ENCODE measurements around the gene GUK1.
"Not testable (repeated sequence)": the region's sequence is repeated elsewhere in the genome, so short reads cannot be mapped to it uniquely, and the experiment has no call there.

The GUK1 gene

GRCh38 chr1:228177183-228177475 is 37.0 kb downstream of the GUK1 start:
- no peak for DNase-seq (ENCODE audit: low spot score)

DNA sequence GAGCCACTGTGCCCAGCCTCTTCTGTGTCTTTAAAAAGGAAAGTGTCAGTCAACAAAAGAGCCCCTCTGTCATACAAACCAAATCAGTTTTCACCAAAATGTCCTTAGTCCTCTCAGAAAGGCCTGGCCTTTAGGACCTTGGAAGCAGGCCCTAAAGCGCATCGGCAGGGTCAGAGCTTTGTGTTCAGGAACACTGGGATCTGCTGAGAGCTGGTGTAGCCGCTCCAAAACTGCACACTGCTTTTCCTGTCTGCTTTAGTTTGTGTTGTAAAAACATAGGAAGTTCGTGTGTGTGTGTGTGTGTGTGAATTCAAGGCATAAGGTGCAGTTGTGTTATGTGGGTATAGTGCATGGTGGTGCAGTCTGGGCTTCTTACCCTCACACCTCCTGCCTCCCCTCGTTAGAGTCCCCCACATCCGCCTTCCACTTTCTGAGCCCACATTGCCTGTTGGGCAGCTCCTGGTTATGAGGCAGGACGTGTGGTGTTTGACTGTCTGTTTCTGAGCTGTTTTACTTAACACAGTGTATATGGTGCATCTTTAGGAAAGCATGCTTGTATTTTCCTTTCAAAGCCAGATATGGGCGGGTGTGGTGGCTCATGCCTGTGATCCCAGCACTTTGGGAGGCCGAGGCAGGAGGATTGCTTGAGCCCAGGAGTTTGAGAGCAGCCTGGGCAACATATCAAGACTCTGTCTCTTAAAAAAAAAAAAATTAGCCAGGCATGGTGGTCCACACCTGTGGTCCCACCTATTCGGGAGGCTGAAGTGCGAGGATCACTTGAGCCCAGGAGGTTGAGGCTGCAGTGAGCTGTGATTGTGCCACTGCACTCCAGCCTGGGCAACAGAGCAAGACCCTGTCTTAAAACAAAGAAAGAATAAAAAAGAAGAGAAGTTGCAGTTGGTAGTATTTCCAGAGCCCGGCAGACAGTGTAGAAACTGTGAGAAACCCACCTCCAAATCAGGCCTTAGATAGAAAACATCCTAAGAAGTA is 37.9 kb downstream of the GUK1 start:
- DNase-seq (ENCODE audit: low spot score): no peak

DNA sequence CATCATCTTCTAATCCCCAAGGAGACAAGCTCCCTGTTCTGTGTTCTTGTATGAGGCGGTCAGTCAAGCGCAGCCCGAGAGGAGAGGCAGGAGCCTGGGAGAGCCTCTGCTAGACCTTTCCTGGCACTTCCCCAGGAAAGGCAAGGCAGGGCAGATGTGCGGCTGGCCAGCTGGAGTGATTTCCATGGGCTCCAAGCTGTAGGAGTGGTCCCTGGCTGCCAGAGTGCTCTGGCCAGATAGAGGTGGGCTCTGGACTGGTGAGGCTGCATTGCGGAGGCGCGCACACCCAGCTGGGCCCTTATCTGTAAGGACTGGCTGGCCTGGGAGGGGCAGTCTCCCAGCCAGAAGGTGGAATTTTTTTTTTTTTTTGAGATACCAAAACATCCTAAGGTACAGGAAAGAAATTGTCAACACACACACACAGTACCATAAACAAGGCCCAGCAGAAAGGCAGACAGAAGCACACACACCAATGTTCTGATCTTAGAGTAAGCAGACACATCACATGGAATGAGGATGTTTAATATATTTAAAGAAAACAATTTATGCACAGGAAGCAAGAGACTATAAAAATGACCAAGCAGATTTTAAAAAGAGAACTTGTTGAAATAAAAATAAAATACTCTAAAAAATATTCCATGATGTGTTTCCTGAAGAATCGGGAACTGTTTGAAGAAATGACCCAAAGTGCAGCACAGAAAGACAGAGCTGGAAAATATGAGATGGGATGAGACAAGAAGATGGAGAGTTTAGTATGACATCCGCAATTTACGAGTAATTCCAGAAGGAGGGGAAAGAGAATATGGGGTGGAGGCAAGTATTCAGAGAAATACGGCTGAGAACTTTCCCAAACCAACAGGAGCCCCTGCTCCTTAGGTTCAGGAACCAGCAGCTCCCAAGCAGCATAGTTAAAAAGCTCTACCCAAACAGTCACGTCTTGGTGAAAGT is 38.9 kb downstream of the GUK1 start:
- DNase-seq (ENCODE audit: low spot score): no peak

GRCh38 chr1:228180271-228180958 is 40.3 kb downstream of the GUK1 start:
- DNase-seq (ENCODE audit: low spot score): no peak

DNA sequence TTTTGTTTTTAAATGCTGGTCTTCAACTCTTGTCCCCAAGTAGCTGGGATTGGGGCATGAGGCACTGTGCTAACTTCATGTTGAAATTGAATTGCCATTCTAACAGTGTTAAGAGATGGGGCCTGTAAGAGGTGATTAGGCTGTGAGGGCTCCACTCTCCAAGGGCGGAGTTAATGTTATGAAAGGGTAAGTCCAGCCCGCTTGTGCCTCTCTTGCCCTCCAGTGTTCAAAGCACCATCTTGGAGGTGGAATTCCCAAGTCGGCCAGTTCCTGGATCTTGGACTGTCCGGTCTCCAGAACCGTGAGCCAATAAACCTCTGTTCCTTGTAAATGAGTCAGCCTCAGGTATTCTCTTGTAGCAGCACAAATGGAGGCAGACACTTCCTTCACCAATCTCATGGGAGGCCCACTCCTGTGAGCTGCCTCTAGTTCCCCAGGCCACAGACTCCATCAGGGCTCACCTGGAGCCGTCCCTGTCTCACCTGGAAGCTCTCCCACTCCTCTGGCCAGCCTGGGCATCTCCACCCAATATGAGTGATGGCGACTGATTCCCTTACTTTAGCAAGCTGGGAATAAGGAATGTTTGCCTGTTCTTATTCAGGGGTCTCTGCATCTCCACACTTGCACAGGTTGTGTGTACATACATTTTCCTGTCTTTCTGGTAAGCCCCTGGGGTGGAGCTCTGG is 41.0 kb downstream of the GUK1 start:
- DNase-seq (ENCODE audit: low spot score): no peak

DNA sequence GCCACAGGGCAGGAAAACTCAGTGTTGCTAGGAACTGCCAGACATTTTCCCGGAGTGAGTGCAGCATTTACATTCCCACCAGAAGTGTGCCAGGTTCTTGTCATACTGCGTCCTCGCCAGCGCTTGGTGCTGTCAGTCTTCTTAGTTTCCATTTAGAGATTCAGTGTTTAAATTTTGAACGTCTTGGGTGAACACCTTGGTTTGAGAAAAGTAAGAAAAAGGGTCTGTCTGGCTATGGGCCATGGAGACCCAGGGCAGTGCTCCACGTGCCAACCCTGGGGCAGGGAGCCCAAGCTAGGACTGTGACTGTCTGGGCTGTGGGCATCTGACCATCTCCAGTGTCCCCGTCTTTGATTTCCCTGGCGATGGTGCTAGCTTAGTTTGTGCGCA is 41.6 kb downstream of the GUK1 start:
- no peak for DNase-seq (ENCODE audit: low spot score)

GRCh38 chr1:228182296-228183030 is 42.4 kb downstream of the GUK1 start:
- DNase-seq (ENCODE audit: low spot score): no peak

- no peak for DNase-seq (ENCODE audit: low spot score)
Observed at GRCh38 chr1:228184152-228184551, 44.1 kb downstream of the GUK1 start.

GRCh38 chr1:228185641-228185965 is 45.5 kb downstream of the GUK1 start:
- DNase-seq (ENCODE audit: low spot score): no peak

GRCh38 chr1:228188249-228188648 is 48.2 kb downstream of the GUK1 start:
- DNase-seq (ENCODE audit: low spot score): not testable (repeated sequence)

GRCh38 chr1:228190182-228190581 is 50.1 kb downstream of the GUK1 start:
- no peak for DNase-seq (ENCODE audit: low spot score)

DNA sequence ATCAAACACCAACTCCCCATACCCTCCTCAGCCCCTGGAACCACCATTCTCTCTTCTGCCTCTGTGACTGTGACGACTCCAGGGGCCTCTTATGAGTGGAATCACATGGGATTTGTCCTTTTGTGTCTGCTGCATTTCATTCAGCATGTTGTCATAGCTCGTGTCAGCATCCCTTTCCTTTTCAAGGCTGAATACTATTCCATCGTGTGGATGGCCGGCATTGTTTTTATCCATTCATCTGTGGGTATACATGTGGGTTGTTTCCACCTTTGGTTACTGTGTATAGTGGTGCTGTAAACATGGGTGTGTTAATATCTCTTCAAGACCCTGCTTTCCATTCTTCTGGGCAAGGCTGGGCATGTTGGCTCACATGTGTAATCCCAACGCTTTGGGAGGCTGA is 50.7 kb downstream of the GUK1 start:
- DNase-seq (ENCODE audit: low spot score): no peak

DNA sequence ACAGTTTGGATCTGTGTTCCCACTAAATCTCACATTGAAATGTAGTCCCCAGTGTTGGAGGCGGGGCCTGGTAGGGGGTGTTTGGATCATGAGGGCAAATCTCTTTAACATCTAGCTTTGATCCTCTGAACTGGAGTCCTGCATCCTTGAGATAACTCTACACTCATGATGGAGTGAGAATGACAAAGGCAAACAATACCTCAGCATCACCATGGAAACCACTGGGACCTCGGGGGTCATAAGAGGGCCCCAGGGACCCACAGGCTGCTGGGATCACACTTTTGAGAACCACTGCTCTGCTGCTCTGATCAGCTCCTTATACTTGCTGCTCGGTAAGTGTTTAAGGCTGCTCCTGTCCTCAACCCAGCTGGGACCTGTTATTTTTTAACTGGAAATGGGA is 54.4 kb downstream of the GUK1 start:
- no peak for DNase-seq (ENCODE audit: low spot score)

- no peak for DNase-seq (ENCODE audit: low spot score)
Observed at GRCh38 chr1:228194921-228195812, 55.1 kb downstream of the GUK1 start.

- no peak for DNase-seq (ENCODE audit: low spot score)
Observed at GRCh38 chr1:228197555-228198147, 57.6 kb downstream of the GUK1 start.
